Right atrium auricular region (tissue), 2 donors: Measurements from ENCODE around the gene RASA1. TPM values are rescaled to one million over a fixed set of nuclear protein-coding genes. Genes with fewer than 3 reads are reported as not detected.

Source experiments
- DNase-seq: peaks from one replicate; pipeline ENCODE4 v3.0.0-alpha.2; 2019; ENCODE audit warnings: low spot score
- H3K27ac ChIP-seq, 2 donors: fragments of 200-600 bp; sonication (generic); 1 replicate in 1 of 2; 2 replicates in 1 of 2; pipeline ENCODE4 v1.5.1; 2016 to 2019
- H3K27me3 ChIP-seq, 2 donors: fragments of 200-600 bp; sonication (generic); one replicate each; pipeline versions ENCODE4 v1.5.1 to v1.6.0; 2017 to 2019
- H3K36me3 ChIP-seq: fragments of 200-600 bp; sonication (generic); one replicate; pipeline ENCODE4 v1.5.1; 2016
- H3K4me1 ChIP-seq, 2 donors: fragments of 200-600 bp; sonication (generic); one replicate each; pipeline versions ENCODE4 v1.5.1 to v1.6.0; 2017 to 2019
- H3K4me3 ChIP-seq, 2 donors: fragments of 200-600 bp; sonication (generic); 1 replicate in 1 of 2; 2 replicates in 1 of 2; pipeline ENCODE4 v1.5.1; 2017 to 2019; ENCODE audit warnings: mild to moderate bottlenecking in 1 of 2, moderate library complexity in 1 of 2
- H3K9me3 ChIP-seq, 2 donors: fragments of 200-600 bp; sonication (generic); one replicate each; pipeline ENCODE4 v1.5.1; 2019
- CTCF ChIP-seq, 2 donors: fragments of 200-600 bp; sonication (generic); IDR thresholded peaks; one replicate each; pipeline ENCODE4 v1.5.1; 2019; ENCODE audit warnings: antibody characterized with exemption in 2 of 2
- total RNA-seq, 2 donors: library from RNA; depleted of rRNA; stranded (reverse); fragments of >200 nt; gene quantifications; one replicate each; pipeline ENCODE4 v1.1.0, GENCODE V29; 2016

The RASA1 gene
- total RNA-seq, 2 donors from 2014 or later: 15.7 to 18.6 TPM

DNA sequence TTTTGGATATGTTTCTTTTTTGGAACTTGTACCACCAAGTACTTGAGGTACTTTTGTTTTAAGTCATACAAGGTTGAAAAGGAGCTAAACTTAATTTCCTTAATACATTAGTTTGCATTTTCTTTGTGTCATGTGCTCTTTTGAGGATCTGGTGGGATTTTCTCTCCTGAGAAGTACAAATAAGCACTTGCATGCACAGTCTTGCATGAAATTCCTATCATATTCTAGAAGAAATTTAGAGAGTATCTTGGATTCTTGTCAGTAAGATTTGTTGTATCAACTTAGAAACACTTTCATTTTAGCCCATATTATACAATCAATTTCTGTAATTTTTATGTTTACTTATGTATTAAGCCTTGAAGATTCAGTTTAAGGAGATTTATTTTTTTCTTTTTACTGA lies 80.2 kb downstream of the RASA1 start:
- no peak for TF ChIP-seq CTCF (IDR thresholded peaks at IDR 0.05)
- Histone ChIP-seq H3K4me1 (no peaks in the 10 kb centered on the region), H3K4me3 (no peak overlapping the region), H3K27me3 (no peaks in the 10 kb centered on the region), H3K9me3 (no peaks in the 10 kb centered on the region), H3K36me3 (peaks cover 7% of the 10 kb centered on the region), H3K27ac (no peak overlapping the region)
- DNase-seq: no peak

DNA sequence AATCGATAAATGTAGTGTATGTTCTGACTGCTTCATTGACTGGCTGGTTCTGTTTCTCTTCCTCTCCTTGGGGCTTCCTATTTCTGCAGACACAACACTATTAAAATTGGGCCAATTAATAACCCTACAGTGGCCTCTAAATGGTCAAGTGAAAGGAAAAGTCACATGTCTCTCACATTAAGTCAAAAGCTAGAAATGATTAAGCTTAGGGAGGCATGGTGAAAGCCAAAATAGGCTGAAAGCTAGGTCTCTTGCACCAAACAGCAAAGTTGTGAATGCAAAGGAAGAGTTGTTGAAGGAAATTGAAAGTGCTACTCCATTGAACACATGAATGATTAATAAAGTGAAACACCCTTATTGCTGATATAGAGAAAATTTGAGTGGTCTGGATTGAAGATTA lies 86.8 kb downstream of the RASA1 start:
- Histone ChIP-seq H3K36me3 (peaks cover 25% of the 10 kb centered on the region), H3K4me3 (no peak overlapping the region), H3K27me3 (no peaks in the 10 kb centered on the region), H3K9me3 (no peaks in the 10 kb centered on the region), H3K4me1 (no peaks in the 10 kb centered on the region), H3K27ac (no peak overlapping the region)
- TF ChIP-seq CTCF (IDR thresholded peaks at IDR 0.05): no peak
- no peak for DNase-seq

GRCh38 chr5:87359106-87359505 lies 91.4 kb downstream of the RASA1 start:
- no peaks in the 10 kb centered on the region for H3K9me3 ChIP-seq
- H3K36me3 ChIP-seq: peaks cover 20% of the 10 kb centered on the region

GRCh38 chr5:87360132-87360531 lies 92.4 kb downstream of the RASA1 start:
- no peaks in the 10 kb centered on the region for H3K9me3 ChIP-seq
- no peak overlapping the region for H3K4me3 ChIP-seq
- peaks cover 26% of the 10 kb centered on the region for H3K36me3 ChIP-seq
- no peaks in the 10 kb centered on the region for H3K27me3 ChIP-seq
- no peak for DNase-seq
- no peaks in the 10 kb centered on the region for H3K4me1 ChIP-seq
- TF ChIP-seq CTCF (IDR thresholded peaks at IDR 0.05): no peak
- H3K27ac ChIP-seq: no peak overlapping the region

More at GRCh38 chr5:87359106-87359505, 91.4 kb downstream of the RASA1 start:
- Histone ChIP-seq H3K27ac (no peak overlapping the region), H3K4me1 (no peaks in the 10 kb centered on the region), H3K4me3 (no peak overlapping the region), H3K27me3 (no peaks in the 10 kb centered on the region)
- no peak for DNase-seq
- no peak for TF ChIP-seq CTCF (IDR thresholded peaks at IDR 0.05)

DNA sequence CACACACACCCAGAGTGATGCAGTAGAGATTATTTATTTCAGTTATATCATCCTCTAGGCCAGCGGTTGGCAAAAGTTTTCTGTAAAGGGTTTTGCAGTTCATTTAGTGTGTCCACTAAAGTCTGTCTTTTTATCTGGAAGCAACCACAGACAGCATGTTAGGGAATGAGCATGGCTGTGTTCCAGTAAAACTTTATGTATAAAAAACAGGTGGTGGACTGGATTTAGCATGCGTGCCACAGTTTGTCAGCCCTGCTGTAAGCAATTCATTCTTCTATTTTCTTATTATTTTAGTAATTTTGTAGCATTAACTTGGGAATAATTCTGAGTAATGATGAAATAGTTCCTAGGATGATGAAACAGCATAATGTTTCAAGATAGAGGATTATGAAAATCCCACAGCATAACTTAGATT lies 93.4 kb downstream of the RASA1 start:
- no peak for TF ChIP-seq CTCF (IDR thresholded peaks at IDR 0.05)
- H3K36me3 ChIP-seq: peaks cover 18% of the 10 kb centered on the region
- DNase-seq: no peak
- H3K4me1 ChIP-seq: no peaks in the 10 kb centered on the region
- no peaks in the 10 kb centered on the region for H3K27me3 ChIP-seq
- no peak overlapping the region for H3K4me3 ChIP-seq
- no peak overlapping the region for H3K27ac ChIP-seq
- no peaks in the 10 kb centered on the region for H3K9me3 ChIP-seq

GRCh38 chr5:87361536-87362213 lies 94.0 kb downstream of the RASA1 start:
- H3K36me3 ChIP-seq: peaks cover 16% of the 10 kb centered on the region

More at GRCh38 chr5:87361536-87362213, 94.0 kb downstream of the RASA1 start:
- Histone ChIP-seq H3K27me3 (no peaks in the 10 kb centered on the region), H3K4me1 (no peaks in the 10 kb centered on the region), H3K9me3 (no peaks in the 10 kb centered on the region), H3K27ac (no peak overlapping the region), H3K4me3 (no peak overlapping the region)
- no peak for TF ChIP-seq CTCF (IDR thresholded peaks at IDR 0.05)
- no peak for DNase-seq
